HG02870 (cell line): ENCODE measurements around the gene RASSF3.
"Not testable (repeated sequence)": the region's sequence is repeated elsewhere in the genome, so short reads cannot be mapped to it uniquely, and the experiment has no call there.

Experiments
- ATAC-seq: cut with Tn5 transposase; IDR thresholded peaks from one replicate; pipeline ENCODE4 v1.9.1; 2021; ENCODE audit warnings: mild to moderate bottlenecking, moderate library complexity; ENCODE audit not compliant: unreplicated experiment

Gene RASSF3

DNA sequence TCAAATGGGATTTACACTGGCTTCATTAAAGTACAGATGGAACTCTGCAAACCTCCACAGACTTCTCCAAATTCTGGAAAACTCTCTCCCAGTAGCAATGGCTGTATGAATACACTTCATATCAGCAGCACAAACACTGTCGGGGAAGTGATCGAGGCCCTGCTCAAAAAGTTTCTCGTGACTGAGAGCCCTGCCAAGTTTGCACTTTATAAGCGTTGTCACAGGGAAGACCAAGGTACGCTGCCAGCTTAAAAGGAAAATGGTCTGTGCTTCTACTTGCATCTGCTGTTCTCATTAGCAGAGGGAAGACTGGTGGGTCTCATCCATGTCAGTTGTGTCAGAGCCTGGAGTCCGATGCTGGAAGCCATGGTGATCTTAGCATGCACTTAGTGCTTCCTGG, 77.9 kb downstream of the RASSF3 start:
- no peak for ATAC-seq

DNA sequence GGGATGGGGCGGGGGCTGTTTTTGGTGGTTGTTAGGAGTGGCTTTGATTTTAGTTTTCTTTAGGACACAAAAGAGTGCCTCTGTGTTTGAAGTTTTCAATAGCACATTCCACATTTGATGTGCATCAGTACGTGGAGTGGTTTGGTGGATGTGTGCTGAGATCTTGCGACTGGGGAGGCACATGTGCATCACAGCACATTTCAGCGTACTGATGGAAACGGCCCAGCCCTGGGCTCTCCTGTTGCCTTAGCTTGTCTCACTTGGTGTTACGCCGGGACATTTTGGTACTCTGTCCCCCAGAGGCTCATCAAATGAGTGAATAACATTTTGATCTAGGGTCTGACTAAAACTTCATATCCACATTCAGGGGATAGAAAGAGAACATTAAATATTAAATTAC, 78.4 kb downstream of the RASSF3 start:
- ATAC-seq: no peak

DNA sequence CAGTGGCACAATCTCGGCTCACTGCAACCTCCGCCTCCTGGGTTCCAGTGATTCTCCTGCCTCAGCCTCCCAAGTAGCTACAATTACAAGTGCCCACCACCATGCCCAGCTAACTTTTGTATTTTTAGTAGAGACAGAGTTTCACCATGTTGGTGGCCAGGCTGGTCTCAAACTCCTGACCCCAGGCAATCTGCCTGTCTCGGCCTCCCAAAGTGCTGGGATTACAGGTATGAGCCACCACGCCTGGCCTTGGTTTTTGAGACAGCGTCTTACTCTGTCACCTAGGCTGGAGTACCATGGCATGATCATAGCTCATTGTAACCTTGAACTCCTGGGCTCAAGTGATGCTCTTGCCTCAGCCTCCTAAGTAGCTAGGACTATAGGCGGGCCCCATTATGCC, 79.9 kb downstream of the RASSF3 start:
- not testable (repeated sequence) for ATAC-seq

DNA sequence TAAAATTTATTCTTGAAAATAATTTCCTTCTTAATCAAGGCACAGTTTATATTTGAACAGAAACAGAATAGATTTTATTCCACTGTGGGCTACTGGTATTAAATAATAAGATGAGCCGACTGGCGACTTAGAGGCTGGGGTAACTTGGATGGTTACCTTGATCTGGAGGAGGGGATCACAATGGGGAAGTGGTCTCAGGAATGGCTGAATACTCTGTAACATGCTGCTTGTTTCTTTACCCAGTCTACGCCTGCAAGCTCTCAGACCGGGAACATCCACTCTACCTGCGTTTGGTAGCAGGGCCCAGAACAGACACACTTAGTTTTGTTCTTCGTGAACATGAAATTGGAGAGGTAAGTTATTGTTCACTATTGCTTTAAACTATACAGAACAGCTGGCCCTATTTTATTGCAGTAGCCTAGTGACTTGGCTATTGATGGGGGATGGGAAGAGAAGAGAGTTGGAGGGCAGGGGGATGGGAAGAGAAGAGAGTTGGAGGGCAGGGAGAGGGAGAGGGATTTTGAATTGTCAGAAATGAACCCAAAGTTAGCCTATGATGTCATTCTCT, 81.0 kb downstream of the RASSF3 start:
- no peak for ATAC-seq

DNA sequence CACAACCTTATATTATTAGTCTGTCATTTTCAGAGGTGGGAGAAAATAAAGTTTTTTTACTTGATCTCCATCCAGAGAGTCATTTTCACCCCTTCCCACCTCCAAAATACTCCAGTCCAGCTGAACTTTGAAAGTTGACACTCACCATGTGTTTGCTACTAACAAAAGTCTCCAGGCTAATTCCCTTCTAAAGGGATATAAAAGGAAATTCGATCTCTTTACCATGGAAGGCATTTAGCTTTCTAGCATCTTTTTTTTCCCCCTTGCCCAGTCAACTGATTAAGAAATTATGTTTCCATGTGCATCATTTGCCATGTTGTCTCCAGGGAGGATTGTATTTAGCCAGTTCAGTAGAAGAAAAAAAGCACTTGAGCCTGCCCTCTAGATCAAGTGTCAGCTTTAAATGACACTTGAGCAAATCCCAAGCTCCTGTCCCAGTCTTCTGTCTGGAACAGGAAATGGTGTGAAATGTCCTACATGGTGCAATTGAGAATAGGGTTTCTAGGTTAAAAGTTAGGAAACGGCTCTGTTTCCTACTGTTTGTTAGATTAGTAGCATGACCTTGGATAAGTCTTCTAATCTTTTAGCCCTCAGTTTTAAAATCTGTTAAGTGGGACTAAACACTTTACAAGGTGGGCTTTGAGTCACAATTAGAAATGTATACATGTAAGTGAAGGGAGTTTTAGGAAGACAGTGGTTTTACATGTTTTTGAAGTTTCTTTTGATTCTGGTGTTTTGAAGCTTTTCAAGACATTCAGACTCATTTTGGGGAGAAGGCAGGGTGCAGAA, 81.7 kb downstream of the RASSF3 start:
- no peak for ATAC-seq

DNA sequence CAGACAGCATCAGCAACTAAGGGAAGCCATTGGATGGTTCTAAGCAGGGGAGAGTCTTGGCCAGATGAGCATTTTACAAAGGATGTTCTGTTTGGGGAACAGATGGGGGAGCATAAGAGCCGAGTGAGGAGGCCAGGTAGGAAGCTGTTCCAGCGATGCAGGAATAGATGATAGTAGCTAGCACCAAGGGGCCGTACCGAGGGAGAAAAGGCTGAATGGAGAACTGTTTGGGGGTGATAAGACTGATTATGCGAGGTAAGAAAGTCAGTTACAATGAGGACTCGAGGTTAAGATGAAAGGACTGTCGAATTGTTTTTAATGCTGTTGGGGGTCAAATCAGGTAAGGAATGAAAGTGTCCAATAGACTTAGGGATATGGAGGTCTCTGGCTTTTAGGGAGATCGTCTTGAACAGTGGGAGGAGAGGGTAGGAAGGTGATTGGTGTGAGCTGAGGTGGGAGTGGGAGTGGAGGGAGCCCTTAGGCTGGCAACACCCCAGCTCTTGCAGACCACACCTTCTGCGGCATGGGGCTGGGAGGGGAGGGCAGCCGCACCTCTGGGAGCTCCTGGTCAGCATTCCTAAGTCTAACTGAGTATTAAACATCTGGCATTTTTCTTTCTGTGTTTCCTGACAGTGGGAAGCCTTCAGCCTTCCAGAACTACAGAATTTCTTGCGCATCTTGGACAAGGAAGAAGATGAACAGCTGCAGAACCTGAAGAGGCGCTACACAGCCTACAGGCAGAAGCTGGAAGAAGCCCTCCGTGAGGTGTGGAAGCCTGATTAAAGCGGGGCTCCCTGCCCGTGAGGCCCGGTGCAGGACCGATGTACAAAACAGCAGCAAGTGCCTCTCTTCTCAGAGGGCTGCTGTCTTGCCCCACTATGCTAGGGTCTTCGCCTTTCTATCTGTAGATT, 84.1 kb downstream of the RASSF3 start:
- ATAC-seq: no peak

DNA sequence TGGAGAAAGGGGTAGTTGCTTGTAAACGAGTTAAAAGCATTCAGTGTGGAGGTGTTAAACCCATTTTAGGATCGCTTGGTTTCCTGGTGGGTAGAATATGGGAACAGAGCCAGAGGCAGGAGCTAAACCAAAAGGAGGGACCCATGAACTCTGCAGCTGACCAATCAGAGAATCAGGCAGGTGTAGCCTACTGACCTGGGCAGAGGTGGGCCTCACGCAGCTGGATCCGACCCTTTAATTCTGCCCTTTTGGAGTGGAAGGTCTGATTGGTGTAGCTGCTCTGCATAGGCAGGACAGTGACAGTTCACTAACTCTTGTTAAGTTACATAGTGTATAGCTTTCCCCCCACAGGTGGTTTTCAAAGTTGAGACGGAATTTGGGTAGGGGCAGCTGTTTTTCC, 85.3 kb downstream of the RASSF3 start:
- ATAC-seq: no peak

DNA sequence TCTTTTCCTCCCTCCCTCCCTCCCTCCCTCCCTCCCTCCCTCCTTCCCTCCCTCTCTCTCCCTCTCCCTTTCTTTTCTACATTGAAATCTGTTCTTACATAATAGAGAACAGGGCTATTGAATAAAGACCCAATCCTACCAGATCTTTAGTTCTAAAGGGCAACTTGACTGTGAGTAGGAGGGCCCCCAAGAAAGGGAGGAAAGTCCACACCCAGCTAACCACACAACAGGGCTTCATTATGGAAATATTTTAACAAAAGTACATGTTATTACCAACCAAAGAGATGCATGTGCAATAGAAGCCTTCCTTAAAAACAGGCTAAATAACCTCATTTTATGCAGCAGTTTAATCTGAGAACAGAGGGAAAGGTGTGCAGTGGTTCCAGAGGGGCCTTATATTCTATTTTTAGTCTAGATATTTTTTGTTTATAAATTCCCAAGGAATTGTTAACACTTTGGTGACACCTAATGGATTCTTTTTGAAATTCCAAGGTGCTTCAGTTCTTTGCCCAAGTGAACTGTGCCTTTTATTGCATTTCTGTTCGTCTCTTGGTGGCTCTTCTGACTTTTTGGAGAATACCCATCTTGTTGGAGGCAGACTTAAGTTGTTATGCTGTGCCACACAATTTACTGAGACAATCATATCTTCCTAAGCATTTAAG, 85.9 kb downstream of the RASSF3 start:
- ATAC-seq: no peak

DNA sequence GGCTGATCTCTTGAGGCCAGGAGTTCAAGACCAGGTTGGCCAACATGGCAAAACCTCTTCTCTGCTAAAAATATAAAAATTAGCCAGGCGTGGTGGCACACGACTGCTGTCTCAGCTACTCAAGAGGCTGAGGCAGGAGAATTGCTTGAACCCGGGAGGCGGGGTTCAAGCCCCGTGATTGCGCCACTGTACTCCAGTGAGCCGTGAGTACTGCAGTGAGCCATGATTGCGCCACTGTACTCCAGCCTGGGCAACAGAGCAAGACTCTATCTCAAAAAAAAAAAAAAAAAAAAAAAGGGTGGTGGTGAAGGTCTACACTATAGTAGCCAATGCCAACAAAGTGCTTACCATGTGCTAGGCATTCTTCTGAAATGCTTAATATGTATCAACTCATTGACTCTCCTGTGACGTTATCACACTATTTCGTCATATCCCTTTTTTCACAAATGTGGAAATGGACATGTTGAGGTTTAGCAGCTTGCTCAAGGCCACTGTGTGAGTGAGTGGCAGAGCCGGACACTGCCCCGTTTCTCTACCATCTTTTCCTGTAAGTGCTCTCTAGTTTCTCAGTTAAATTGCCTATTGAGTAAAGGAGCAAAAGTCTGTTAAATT, 89.3 kb downstream of the RASSF3 start:
- ATAC-seq: no peak

DNA sequence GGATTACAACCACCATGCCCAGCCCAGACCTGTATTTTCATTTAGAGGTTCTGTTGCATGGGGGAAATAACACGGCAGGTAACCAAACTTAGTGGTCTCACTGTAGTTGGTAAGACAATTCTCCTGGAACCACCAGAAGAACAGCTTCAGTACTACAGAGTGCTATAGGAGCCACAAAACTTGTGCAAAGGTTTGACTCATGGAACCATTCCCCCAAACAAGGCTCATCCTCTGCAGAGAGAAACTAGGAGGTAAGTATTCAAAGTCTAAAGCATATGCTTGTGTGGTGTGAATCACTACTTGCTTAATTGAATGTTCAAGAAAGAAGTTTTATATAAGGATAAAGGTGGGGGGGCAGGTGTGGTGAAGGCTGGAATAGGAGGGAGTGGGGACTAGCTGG, 90.2 kb downstream of the RASSF3 start:
- ATAC-seq: no peak

DNA sequence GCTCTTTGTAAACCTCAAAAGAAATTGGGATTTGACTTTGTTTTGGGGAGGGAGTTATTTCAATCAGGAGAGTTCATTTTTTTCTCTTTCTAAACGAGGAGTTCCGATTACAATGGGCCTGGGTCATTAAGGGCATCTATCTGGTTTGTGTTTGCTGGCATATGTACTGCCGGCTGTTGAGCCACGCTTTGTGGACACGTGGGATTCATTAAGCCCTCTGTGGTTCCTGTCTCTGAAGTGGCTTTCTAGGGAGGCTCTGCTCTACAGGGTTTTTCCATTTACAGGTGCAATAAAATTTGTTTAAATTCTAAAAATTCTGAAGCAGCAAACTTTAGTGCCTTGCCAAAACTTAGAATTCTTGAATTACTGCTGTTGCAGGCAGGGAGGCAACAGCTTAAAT, 91.0 kb downstream of the RASSF3 start:
- no peak for ATAC-seq

DNA sequence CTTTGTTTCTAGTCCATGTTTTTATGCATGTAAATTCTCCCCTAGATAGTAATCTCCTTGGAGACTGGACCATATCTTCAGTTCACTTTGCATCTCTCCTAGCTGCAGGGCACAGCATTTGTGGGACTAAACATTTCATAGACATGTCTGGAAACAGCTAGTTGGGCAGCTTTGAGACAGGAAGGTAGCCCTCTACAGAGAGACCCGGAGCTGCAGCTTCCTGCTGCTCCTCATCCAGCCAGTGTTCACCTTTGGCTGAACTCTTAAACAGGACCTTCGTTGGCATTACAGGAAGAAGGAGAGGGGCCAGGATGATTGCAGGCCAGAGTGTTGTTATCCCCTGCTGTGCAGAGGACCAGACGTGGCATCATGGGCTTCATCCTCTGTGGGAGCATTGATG, 96.0 kb downstream of the RASSF3 start:
- ATAC-seq: no peak

DNA sequence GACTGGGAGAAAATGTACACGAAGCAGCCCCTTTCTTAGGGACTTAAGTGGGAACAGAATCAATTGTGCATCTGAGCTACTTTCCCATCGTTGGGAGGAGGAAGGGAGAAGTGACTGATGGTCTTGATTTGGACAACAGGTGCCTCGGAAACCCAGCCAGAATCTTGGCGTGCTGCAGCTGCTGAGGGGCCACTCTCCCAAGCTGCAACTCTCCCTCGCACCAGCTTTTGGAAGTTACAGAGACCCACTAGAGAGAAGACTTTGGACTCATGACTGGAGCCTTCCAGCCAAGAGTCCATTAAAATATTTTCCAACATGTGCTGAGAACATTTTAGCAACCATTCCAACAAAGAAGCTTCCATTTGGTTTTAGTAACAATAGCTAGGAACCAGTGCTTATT, 96.6 kb downstream of the RASSF3 start:
- ATAC-seq: no peak

DNA sequence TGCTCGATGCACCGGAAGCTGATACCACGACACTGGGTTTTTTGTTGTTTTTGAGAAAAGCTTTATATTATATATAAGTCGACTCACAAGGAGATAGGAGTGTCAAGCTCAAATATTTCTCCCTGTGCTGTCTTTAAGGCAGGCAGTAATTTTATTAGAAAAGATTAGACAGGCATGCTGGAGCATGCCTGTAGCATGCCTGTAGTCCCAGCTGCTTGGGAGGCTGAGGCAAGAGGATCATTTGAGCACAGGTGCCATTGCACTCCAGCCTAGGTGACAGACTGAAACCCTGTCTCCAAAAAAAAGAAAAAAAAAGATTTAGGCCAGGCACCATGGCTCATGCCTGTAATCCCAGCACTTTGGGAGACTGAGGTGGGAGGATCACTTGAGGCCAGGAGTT, 97.1 kb downstream of the RASSF3 start:
- no peak for ATAC-seq

DNA sequence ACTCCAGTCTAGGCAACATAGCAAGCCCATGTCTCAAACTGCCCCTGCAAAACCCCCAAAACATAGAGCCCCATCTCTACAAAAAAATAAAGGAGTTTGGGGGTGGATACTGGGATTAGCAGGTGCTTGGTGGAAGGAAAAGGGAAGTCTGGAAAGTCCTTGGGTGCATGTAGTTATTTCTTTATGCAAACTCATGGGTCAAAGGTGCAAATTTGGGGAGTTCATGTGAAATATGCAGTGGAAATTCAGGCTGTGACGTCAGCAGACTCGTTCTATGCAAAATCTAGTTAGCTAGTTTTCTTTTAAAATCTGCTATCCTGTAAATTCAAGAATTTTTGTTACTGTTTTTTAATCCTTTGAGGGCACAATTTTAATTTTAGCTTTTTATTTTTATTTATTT, 97.6 kb downstream of the RASSF3 start:
- ATAC-seq: no peak

DNA sequence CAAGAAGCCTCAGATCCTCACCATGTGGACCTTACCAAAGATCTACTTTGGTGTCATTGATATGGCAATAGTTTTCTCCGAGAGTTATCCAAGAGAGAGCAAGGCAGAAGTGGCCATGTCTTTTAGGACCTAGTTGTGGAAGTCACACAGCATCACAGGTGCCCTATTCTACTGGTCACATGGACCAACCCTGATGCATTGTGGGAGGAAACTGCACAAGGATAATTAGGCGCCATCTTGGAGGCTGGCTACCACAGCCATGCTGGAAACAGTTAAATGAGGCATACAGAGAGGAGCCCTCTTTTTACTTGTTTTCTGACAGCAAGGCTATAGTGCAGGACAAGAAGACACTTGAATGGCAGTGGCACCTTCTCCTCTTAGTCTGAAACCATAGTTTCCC, 99.1 kb downstream of the RASSF3 start:
- no peak for ATAC-seq

DNA sequence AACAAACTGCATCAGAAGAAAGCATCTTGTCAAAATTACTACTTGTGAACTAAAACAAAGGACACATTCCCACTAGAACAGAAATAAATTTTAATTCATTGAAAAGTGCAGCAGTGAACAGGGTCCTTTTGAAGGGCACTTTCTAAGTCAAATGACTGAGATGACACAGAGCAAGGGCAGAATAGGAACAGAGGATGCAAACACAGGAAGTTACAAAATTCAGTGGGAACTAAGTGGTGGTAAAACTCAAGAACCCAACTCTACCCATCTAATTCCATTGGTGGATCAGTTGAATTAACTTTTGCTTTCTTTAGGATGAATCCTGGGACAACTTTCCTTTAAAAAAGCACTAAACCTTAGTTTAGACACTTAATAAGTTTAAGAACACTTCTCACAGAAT, 103.1 kb downstream of the RASSF3 start:
- ATAC-seq: no peak

DNA sequence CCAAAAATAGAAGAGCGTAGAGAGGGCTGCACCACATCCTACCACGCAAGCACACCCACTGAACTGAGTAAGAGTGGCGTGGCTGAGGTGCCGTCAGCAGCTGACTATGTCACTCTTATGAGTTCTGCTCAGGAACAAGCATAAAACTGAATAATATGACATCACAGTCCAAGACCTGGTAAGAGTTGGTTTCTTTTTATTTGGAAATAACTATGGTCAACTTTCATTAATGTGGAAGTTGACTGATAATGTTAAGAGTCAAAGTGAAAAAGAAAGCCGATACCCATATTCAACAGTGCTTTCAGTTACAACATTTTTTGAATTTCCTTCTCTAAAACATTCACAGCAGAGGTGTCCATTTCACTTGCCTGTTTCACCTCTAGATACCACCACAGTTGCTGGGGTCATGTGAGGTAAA, 104.3 kb downstream of the RASSF3 start:
- peak; percentile 77 for ATAC-seq

DNA sequence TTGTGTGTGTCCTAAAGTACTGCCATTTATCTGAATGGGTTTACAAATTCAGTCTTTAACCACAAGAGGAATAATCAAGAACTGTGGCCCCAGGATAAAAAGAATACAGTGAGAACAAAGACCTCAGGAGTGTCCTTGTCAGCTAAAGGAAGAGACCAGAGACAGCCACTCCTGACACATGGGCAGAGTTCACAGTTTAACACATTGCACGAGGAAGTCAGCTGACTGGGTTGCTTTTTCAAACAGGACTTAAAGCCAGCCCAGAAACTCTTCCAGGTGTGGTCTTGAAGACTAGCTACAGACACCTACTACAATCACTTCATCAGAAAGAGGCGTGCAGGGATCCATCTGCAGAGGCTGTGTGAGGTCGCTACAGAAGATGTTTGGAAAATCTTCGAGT, 106.1 kb downstream of the RASSF3 start:
- no peak for ATAC-seq

DNA sequence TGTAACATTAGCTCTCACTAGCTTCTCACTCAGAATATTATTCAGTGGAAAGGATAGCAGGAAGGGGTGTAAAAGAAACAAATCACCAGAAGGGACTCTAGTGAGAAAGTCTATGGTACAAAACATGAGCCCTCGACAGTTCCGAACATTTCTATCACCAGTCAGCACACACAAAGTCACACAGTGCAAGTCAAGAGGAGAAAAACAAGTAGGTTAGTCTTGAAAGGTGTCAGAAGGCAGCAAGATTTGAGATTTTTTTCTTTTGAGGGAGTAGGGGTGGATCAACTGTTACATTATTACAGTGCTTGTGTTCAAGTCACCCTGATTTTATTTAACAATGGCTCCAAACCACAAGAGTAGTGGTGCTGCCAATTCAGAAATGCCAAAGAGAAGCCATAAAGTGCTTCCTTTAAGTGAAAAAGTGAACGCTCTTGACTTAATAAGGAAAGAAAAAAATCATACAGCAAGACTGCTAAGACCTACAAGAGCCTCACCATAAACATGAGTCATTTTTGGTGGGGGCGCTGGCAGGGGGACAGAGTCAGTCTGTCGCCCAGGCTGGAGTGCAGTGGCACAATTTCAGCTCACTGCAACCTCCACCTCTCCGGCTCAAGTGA, 106.7 kb downstream of the RASSF3 start:
- no peak for ATAC-seq
